ENCODE measurements around the gene ADGRA3. TPM values are rescaled to one million over a fixed set of nuclear protein-coding genes. Genes with fewer than 3 reads are reported as not detected.

Gene ADGRA3
- total and polyA plus RNA-seq, 10 donors = 1.6 to 10.6 (median 5.4) TPM

- H3K4me1 ChIP-seq = no peaks in the 10 kb centered on the region
- no peaks in the 10 kb centered on the region for H3K9me3 ChIP-seq
- WGBS, 5 donors = 76 to 91% (median 80%) methylated on average over 4 of the region's 4 CpGs
- no peaks in the 10 kb centered on the region for H3K36me3 ChIP-seq
- no peak overlapping the region for H3K27ac ChIP-seq
- no peak for DNase-seq
- TF ChIP-seq POLR2A (IDR thresholded peaks at IDR 0.05) (no peak), POLR2AphosphoS5 (IDR thresholded peaks at IDR 0.05) (no peak), CTCF (IDR thresholded peaks at IDR 0.05 in 8 of 11, conservative IDR thresholded peaks at IDR 0.05 in 3 of 11) (no peak)
- no peaks in the 10 kb centered on the region for H3K27me3 ChIP-seq (replicated peaks in 1 of 7)
- H3K4me3 ChIP-seq = no peak overlapping the region
- intact Hi-C loops (cut with DNase I; ENCODE audit: low total_unique reads) = no loop called here
Measured at GRCh38 chr4:22413471-22413870, 102.4 kb downstream of the ADGRA3 start.

- Histone ChIP-seq H3K27me3 (replicated peaks in 1 of 7) (no peaks in the 10 kb centered on the region), H3K4me1 (no peaks in the 10 kb centered on the region), H3K36me3 (no peaks in the 10 kb centered on the region), H3K9me3 (no peaks in the 10 kb centered on the region), H3K4me3 (no peak overlapping the region), H3K27ac (no peak overlapping the region)
- DNase-seq = no peak
- TF ChIP-seq POLR2AphosphoS5 (IDR thresholded peaks at IDR 0.05) (no peak), POLR2A (IDR thresholded peaks at IDR 0.05) (no peak), CTCF (IDR thresholded peaks at IDR 0.05 in 8 of 11, conservative IDR thresholded peaks at IDR 0.05 in 3 of 11) (no peak)
- intact Hi-C loops (cut with DNase I; ENCODE audit: low total_unique reads) = no loop called here
- WGBS, 5 donors = 83 to 92% (median 85%) methylated on average over 3 of the region's 3 CpGs
Measured at GRCh38 chr4:22412013-22412412, 103.9 kb downstream of the ADGRA3 start.

GRCh38 chr4:22410645-22411247 lies 105.1 kb downstream of the ADGRA3 start:
- Histone ChIP-seq H3K4me3 (no peak overlapping the region), H3K36me3 (no peaks in the 10 kb centered on the region), H3K4me1 (no peaks in the 10 kb centered on the region), H3K27me3 (replicated peaks in 1 of 7) (no peaks in the 10 kb centered on the region), H3K27ac (no peak overlapping the region), H3K9me3 (no peaks in the 10 kb centered on the region)
- intact Hi-C loops (cut with DNase I; ENCODE audit: low total_unique reads) = no loop called here
- no peak for TF ChIP-seq POLR2A (IDR thresholded peaks at IDR 0.05)
- peak in 8 of 11 experiments; percentile 15 to 57 (median 40) for TF ChIP-seq CTCF (IDR thresholded peaks at IDR 0.05 in 8 of 11, conservative IDR thresholded peaks at IDR 0.05 in 3 of 11)
- no peak for TF ChIP-seq POLR2AphosphoS5 (IDR thresholded peaks at IDR 0.05)
- 69 to 88% (median 76%) methylated on average over 1 of the region's 1 CpG for whole genome bisulfite sequencing, 5 donors
- no peak for DNase-seq

- Histone ChIP-seq H3K9me3 (no peaks in the 10 kb centered on the region), H3K27me3 (replicated peaks in 1 of 7) (no peaks in the 10 kb centered on the region), H3K4me1 (no peaks in the 10 kb centered on the region), H3K36me3 (no peaks in the 10 kb centered on the region), H3K4me3 (no peak overlapping the region), H3K27ac (no peak overlapping the region)
- intact Hi-C loops (cut with DNase I; ENCODE audit: low total_unique reads) = no loop called here
- TF ChIP-seq POLR2AphosphoS5 (IDR thresholded peaks at IDR 0.05) = no peak
- TF ChIP-seq POLR2A (IDR thresholded peaks at IDR 0.05) = no peak
- TF ChIP-seq CTCF (IDR thresholded peaks at IDR 0.05 in 8 of 11, conservative IDR thresholded peaks at IDR 0.05 in 3 of 11) = no peak
- no peak for DNase-seq
- WGBS, 5 donors = 76 to 89% (median 84%) methylated on average over 1 of the region's 1 CpG
Measured at GRCh38 chr4:22408474-22408873, 107.4 kb downstream of the ADGRA3 start.

All from spleen (tissue), 11 donors.